IMR-90 (cell line): Measurements from ENCODE around the gene EPHA10. TPM values are rescaled to one million over a fixed set of nuclear protein-coding genes. Genes with fewer than 3 reads are reported as not detected.

Experiments used
- ATAC-seq: fragments of 200-7000 bp; cut with Tn5 transposase; 2 replicates; pipeline ENCODE4 v1.9.1; 2020; ENCODE audit warnings: low read depth, mild to moderate bottlenecking, moderate library complexity
- BruUV-seq: library from RNA; stranded (reverse); fragments of 400-500 nt; replicated peaks from 2 replicates; lab custom pipeline; 2021; lab: Mats Ljungman, UMichigan
- CTCF ChIA-PET: fragments of 300-600 bp; formaldehyde crosslinking; extraction: SDS; loops from one replicate; lab custom pipeline; 2021; ENCODE audit warnings: antibody characterized with exemption; lab: Yijun Ruan, JAX
- POLR2A ChIA-PET: fragments of 300-600 bp; sonication (Branson Sonifier 250); formaldehyde crosslinking; loops from one replicate; lab custom pipeline; 2022; ENCODE audit warnings: antibody characterized with exemption; ENCODE audit not compliant: unreplicated experiment; lab: Charles Lee
- DNase-seq: peaks from one replicate; pipeline ENCODE4 v3.0.0; 2013
- H2AFZ ChIP-seq: replicated peaks from 2 replicates; pipeline ENCODE3; 2013; ENCODE audit warnings: low read length, mild to moderate bottlenecking; ENCODE audit not compliant: poor library complexity
- H2AK5ac ChIP-seq: 2 replicates; pipeline ENCODE4 v1.6.1; 2013; ENCODE audit warnings: low read depth, low read length, inconsistent platforms
- H2AK9ac ChIP-seq: replicated peaks from 2 replicates; pipeline ENCODE3; 2013; ENCODE audit warnings: mild to moderate bottlenecking, low read depth, low read length, moderate library complexity; ENCODE audit not compliant: poor library complexity
- H2BK120ac ChIP-seq: 2 replicates; pipeline ENCODE4 v1.6.1; 2013; ENCODE audit warnings: low read depth, low read length, inconsistent platforms
- H2BK15ac ChIP-seq: 3 replicates; pipeline ENCODE4 v1.6.1; 2013; ENCODE audit warnings: low read depth, low read length, inconsistent platforms
- H2BK20ac ChIP-seq: 2 replicates; pipeline ENCODE4 v1.6.1; 2013; ENCODE audit warnings: low read depth, mild to moderate bottlenecking, inconsistent platforms, low read length, moderate library complexity
- H2BK5ac ChIP-seq: 2 replicates; pipeline ENCODE4 v1.6.1; 2013; ENCODE audit warnings: mild to moderate bottlenecking, low read depth, low read length, inconsistent platforms; ENCODE audit not compliant: poor library complexity, severe bottlenecking
- H3K14ac ChIP-seq: replicated peaks from 2 replicates; pipeline ENCODE4 v1.6.1; 2013; ENCODE audit warnings: low read depth, low read length, inconsistent platforms
- H3K18ac ChIP-seq: 2 replicates; pipeline ENCODE4 v1.6.1; 2013; ENCODE audit warnings: low read depth, low read length, control low read depth
- H3K23ac ChIP-seq: 2 replicates; pipeline ENCODE4 v1.6.1; 2013; ENCODE audit warnings: low read depth, low read length, inconsistent platforms
- H3K27ac ChIP-seq: 2 replicates; pipeline ENCODE4 v1.5.1; 2013; ENCODE audit warnings: mild to moderate bottlenecking, control low read depth, low read length; ENCODE audit not compliant: insufficient read depth
- H3K27me3 ChIP-seq: 2 replicates; pipeline ENCODE4 v1.6.1; 2013; ENCODE audit warnings: low read length; ENCODE audit not compliant: control insufficient read depth, insufficient read depth
- H3K36me3 ChIP-seq: 2 replicates; pipeline ENCODE4 v1.6.1; 2013; ENCODE audit warnings: low read length, mixed read lengths; ENCODE audit not compliant: control insufficient read depth, insufficient read depth
- H3K4ac ChIP-seq: 2 replicates; pipeline ENCODE4 v1.6.1; 2013; ENCODE audit warnings: low read depth, low read length, inconsistent platforms
- H3K4me1 ChIP-seq: 2 replicates; pipeline ENCODE4 v1.6.1; 2013; ENCODE audit warnings: low read length, mixed read lengths; ENCODE audit not compliant: control insufficient read depth, insufficient read depth
- H3K4me2 ChIP-seq: 2 replicates; pipeline ENCODE4 v1.6.1; 2013; ENCODE audit warnings: low read depth, mild to moderate bottlenecking, control low read depth, low read length, moderate library complexity
- H3K4me3 ChIP-seq: 2 replicates; pipeline ENCODE4 v1.5.1; 2013; ENCODE audit warnings: low read depth, mild to moderate bottlenecking, control low read depth, low read length, moderate library complexity; ENCODE audit not compliant: insufficient read depth
- H3K56ac ChIP-seq: 2 replicates; pipeline ENCODE4 v1.6.1; 2013; ENCODE audit warnings: low read length, inconsistent platforms; ENCODE audit not compliant: insufficient read depth; ENCODE audit errors: extremely low read depth
- H3K79me1 ChIP-seq, 2 experiments: 2 replicates each; pipeline ENCODE4 v1.6.1; 2013; ENCODE audit warnings: low read length in 2 of 2, inconsistent platforms in 1 of 2, low read depth in 1 of 2
- H3K9ac ChIP-seq: 2 replicates; pipeline ENCODE4 v1.6.1; 2013; ENCODE audit warnings: low read depth, low read length, control low read depth
- H3K9me1 ChIP-seq: 2 replicates; pipeline ENCODE4 v1.6.1; 2013; ENCODE audit warnings: low read length, inconsistent platforms; ENCODE audit not compliant: insufficient read depth
- H3K9me3 ChIP-seq: 2 replicates; pipeline ENCODE4 v1.6.1; 2013; ENCODE audit warnings: low read length; ENCODE audit not compliant: control insufficient read depth, insufficient read depth
- H4K20me1 ChIP-seq: 2 replicates; pipeline ENCODE4 v1.6.1; 2013; ENCODE audit warnings: low read length, inconsistent platforms; ENCODE audit not compliant: insufficient read depth
- H4K5ac ChIP-seq: 2 replicates; pipeline ENCODE4 v1.6.1; 2013; ENCODE audit warnings: mild to moderate bottlenecking, low read depth, low read length, control low read depth
- H4K8ac ChIP-seq, 2 experiments: 2 replicates each; pipeline ENCODE4 v1.6.1; 2013; ENCODE audit warnings: low read depth in 2 of 2, low read length in 2 of 2, control low read depth in 1 of 2, inconsistent platforms in 1 of 2
- H4K91ac ChIP-seq: 2 replicates; pipeline ENCODE4 v1.6.1; 2013; ENCODE audit warnings: low read depth, low read length, inconsistent platforms; ENCODE audit not compliant: insufficient read depth
- CHD1 ChIP-seq: IDR thresholded peaks from 2 replicates; pipeline ENCODE4 v1.6.1; 2012; ENCODE audit warnings: low read depth, low read length, improper control_type of control experiment
- MAFK ChIP-seq: IDR thresholded peaks from 2 replicates; pipeline ENCODE4 v1.6.1; 2012; ENCODE audit warnings: low read depth, low read length, improper control_type of control experiment
- POLR2A ChIP-seq: IDR thresholded peaks from 2 replicates; pipeline ENCODE4 v1.6.1; 2012; ENCODE audit warnings: mild to moderate bottlenecking, low read depth, low read length
- RCOR1 ChIP-seq: IDR thresholded peaks from 2 replicates; pipeline ENCODE4 v1.6.1; 2012; ENCODE audit warnings: mild to moderate bottlenecking, low read length, improper control_type of control experiment; ENCODE audit not compliant: insufficient replicate concordance
- RFX5 ChIP-seq: IDR thresholded peaks from 2 replicates; pipeline ENCODE4 v1.8.0; 2012; ENCODE audit warnings: low read depth, mild to moderate bottlenecking, low read length, moderate library complexity
- USF2 ChIP-seq: fragments of 150-350 bp; IDR thresholded peaks from 2 replicates; pipeline ENCODE4 v1.6.1; 2017; ENCODE audit warnings: mild to moderate bottlenecking, antibody characterized with exemption, low read length, low read depth
- WGBS, 2 experiments: methylation state at CpG; one replicate each; pipeline versions ENCODE4 v1.1.5 to v1.1.7; 2013; ENCODE audit warnings: missing lambda C conversion rate in 2 of 2; ENCODE audit not compliant: insufficient read length in 1 of 2; ENCODE audit errors: extremely low coverage in 2 of 2; 5-methylcytosine and 5-hydroxymethylcytosine counted together
- dilution Hi-C: fragments of 300-500 bp; cut with HindIII; formaldehyde crosslinking; loops from one replicate; pipeline ENCODE4 v1.14.3; 2018; ENCODE audit warnings: low sequenced_read_pairs; ENCODE audit not compliant: unreplicated experiment
- in situ Hi-C: fragments of 300-500 bp; cut with MboI; formaldehyde crosslinking; loops from 3 replicates; pipeline ENCODE4 v1.14.3; 2019; ENCODE audit warnings: low sequenced_read_pairs, inconsistent platforms, mixed read lengths
- intact Hi-C: fragments of 100-400 bp; cut with micrococcal nuclease; formaldehyde crosslinking; loops from 2 replicates; pipeline ENCODE4 v1.10.0; 2022
- polyA plus RNA-seq, 3 experiments: library from polyadenylated mRNA; depleted of rRNA; stranded (reverse); fragments of >200 nt; gene quantifications; 2 replicates each; pipeline ENCODE4 v1.2.3, GENCODE V29; 2012; ENCODE audit warnings: low replicate concordance in 1 of 3
- total RNA-seq: library from RNA; depleted of rRNA; stranded (reverse); fragments of >200 nt; gene quantifications from 2 replicates; pipeline ENCODE4 v1.2.3, GENCODE V29; 2012
- TF ChIP-seq, protein P1 (sequence below): fragments of 150-350 bp; IDR thresholded peaks from 2 replicates; pipeline ENCODE4 v1.6.1; 2016; ENCODE audit warnings: low read depth, mild to moderate bottlenecking, low read length, moderate library complexity, borderline replicate concordance

Gene EPHA10
- total and polyA plus RNA-seq, 2 of the 4 experiments (the other 2 are of a cell fraction), result not detected

DNA sequence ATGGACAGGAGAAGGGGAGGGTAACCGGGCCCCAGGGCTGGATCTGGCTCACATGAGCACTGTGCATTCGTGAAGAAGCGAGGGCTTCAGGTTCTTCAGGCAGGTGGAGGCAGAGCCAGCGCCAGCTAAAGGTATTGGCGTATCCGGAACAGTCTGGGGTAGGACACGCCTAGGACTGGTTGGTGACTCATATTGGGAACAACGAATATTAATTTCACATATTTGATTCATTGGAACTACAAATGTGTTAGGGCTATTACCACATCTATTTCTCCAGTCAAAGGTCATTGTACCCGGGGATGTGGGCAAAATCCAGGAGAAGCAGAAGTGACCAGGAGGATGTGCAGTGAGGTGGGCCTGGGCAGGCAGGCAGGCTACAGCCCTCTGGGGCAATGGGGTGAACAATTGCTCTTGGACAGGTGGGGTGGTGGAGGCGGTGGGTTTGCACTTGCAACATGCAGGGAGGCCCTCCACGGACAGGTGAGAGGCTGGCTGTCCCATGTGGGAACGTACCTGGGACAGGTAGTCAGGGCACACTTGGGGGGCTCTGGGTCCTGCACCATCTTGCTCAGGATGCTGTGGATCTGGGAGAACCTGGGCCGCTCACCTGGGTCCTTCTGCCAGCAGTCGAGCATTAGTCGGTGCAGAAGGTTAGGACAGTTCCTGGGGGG, 45.9 kb downstream of the EPHA10 start:
- Histone ChIP-seq H2AFZ (no peak overlapping the region), H2BK15ac (no peak overlapping the region), H3K4me2 (no peak overlapping the region), H2AK9ac (no peak overlapping the region), H3K9ac (no peak overlapping the region), H3K56ac (no peak overlapping the region), H2BK20ac (no peak overlapping the region), H3K14ac (no peak overlapping the region), H3K18ac (no peak overlapping the region), H4K91ac (no peak overlapping the region), H4K8ac (no peak overlapping the region), H4K20me1 (no peaks in the 10 kb centered on the region; the same call in 1 of the 2 replicates), H3K36me3 (no peaks in the 10 kb centered on the region), H3K4me1 (no peaks in the 10 kb centered on the region), H2BK120ac (no peak overlapping the region), H2AK5ac (no peak overlapping the region), H3K9me3 (no peaks in the 10 kb centered on the region), H4K5ac (no peak overlapping the region), H3K4ac (no peak overlapping the region), H3K27me3 (peaks cover 17% of the 10 kb centered on the region; the same call in 1 of the 2 replicates), H3K4me3 (no peak overlapping the region), H3K23ac (no peak overlapping the region), H3K79me1 (no peaks in the 10 kb centered on the region), H3K9me1 (no peaks in the 10 kb centered on the region), H3K27ac (no peak overlapping the region), H2BK5ac (no peak overlapping the region)
- intact Hi-C loops, result no loop called here
- dilution Hi-C loops, result no loop called here
- DNase-seq (no peak), ATAC-seq (no peak)
- WGBS, 2 experiments, result 100% methylated on average over 3 of the region's 15 CpGs; no CpG with 5 or more reads in 1 of the 2 experiments
- TF ChIP-seq MAFK (no peak), USF2 (no peak), RCOR1 (no peak), CHD1 (no peak), RFX5 (no peak), POLR2A (no peak)
- TF ChIP-seq, protein P1, sequence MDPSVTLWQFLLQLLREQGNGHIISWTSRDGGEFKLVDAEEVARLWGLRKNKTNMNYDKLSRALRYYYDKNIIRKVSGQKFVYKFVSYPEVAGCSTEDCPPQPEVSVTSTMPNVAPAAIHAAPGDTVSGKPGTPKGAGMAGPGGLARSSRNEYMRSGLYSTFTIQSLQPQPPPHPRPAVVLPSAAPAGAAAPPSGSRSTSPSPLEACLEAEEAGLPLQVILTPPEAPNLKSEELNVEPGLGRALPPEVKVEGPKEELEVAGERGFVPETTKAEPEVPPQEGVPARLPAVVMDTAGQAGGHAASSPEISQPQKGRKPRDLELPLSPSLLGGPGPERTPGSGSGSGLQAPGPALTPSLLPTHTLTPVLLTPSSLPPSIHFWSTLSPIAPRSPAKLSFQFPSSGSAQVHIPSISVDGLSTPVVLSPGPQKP, result no peak
- POLR2A ChIA-PET, result no interaction called here
- CTCF ChIA-PET, result no interaction called here
- in situ Hi-C loops, result no loop called here
- no TSS peak for BruUV-seq
